LHCN-M2 (cell line): Measurements from ENCODE around the gene MMP19. TPM values are rescaled to one million over a fixed set of nuclear protein-coding genes. Genes with fewer than 3 reads are reported as not detected.
"Not testable (repeated sequence)": the region's sequence is repeated elsewhere in the genome, so short reads cannot be mapped to it uniquely, and the experiment has no call there.

Source experiments
- DNase-seq: peaks from one replicate; pipeline ENCODE4 v3.0.0-alpha.2; 2012; ENCODE audit warnings: low read depth
- polyA plus RNA-seq: library from polyadenylated mRNA; unstranded; fragments of >200 nt; gene quantifications from one replicate; pipeline ENCODE4 v1.2.1, GENCODE V29; 2012; ENCODE audit warnings: missing spikeins
- total RNA-seq: library from RNA; depleted of rRNA; stranded (reverse); fragments of >200 nt; gene quantifications from 2 replicates; pipeline ENCODE4 v1.2.3, GENCODE V29; 2014; rRNA removed

MMP19 gene
- 24.1 and 24.9 TPM in 2 replicates for total RNA-seq
- polyA plus RNA-seq: 25.0 TPM

GRCh38 chr12:55842681-55843429, at the start of gene MMP19:
Gene MMP19 (minus strand): TSS chr12:55842936. CDS start chr12:55842830, 106 bp downstream.
- peak; percentile 86 for DNase-seq

GRCh38 chr12:55891310-55891709, 48.6 kb upstream of the MMP19 start:
- DNase-seq: no peak

GRCh38 chr12:55885113-55885512, 42.4 kb upstream of the MMP19 start:
- no peak for DNase-seq

- DNase-seq: peak; percentile 5
Measured at GRCh38 chr12:55877824-55878223, 35.1 kb upstream of the MMP19 start.

- no peak for DNase-seq
Measured at GRCh38 chr12:55875704-55876467, 33.1 kb upstream of the MMP19 start.

GRCh38 chr12:55874443-55874842, 31.7 kb upstream of the MMP19 start:
- no peak for DNase-seq

GRCh38 chr12:55866454-55867004, 23.8 kb upstream of the MMP19 start:
- not testable (repeated sequence) for DNase-seq

GRCh38 chr12:55865327-55865726, 22.6 kb upstream of the MMP19 start:
- no peak for DNase-seq

- DNase-seq: not testable (repeated sequence)
Measured at GRCh38 chr12:55862931-55863330, 20.2 kb upstream of the MMP19 start.

GRCh38 chr12:55862286-55862685, 19.6 kb upstream of the MMP19 start:
- peak; percentile 46 for DNase-seq

GRCh38 chr12:55861871-55862270, 19.1 kb upstream of the MMP19 start:
- DNase-seq: no peak

- no peak for DNase-seq
Measured at GRCh38 chr12:55861396-55861795, 18.7 kb upstream of the MMP19 start.

GRCh38 chr12:55852740-55853139, 10.0 kb upstream of the MMP19 start:
- no peak for DNase-seq

- DNase-seq: peak; percentile 28
Measured at GRCh38 chr12:55850893-55851292, 8.2 kb upstream of the MMP19 start.

- DNase-seq: peak; percentile 32
Measured at GRCh38 chr12:55850401-55850800, 7.7 kb upstream of the MMP19 start.

- DNase-seq: peak; percentile 24
Measured at GRCh38 chr12:55849616-55850343, 7.0 kb upstream of the MMP19 start.

- peak; percentile 100 for DNase-seq
Measured at GRCh38 chr12:55847603-55848291, 5.0 kb upstream of the MMP19 start.

- DNase-seq: peak; percentile 80
Measured at GRCh38 chr12:55847033-55847432, 4.3 kb upstream of the MMP19 start.

- no peak for DNase-seq
Measured at GRCh38 chr12:55845785-55846496, 3.2 kb upstream of the MMP19 start.

- DNase-seq: no peak
Measured at GRCh38 chr12:55845361-55845760, 2.6 kb upstream of the MMP19 start.

- no peak for DNase-seq
Measured at GRCh38 chr12:55844961-55845360, 2.2 kb upstream of the MMP19 start.
